SKM-1 treated with dmso at 0.1 percent for 144 hours (cell line): ENCODE data around the gene RPP25.
"Not testable (repeated sequence)": the region's sequence is repeated elsewhere in the genome, so short reads cannot be mapped to it uniquely, and the experiment has no call there.

ENCODE experiments used
- DNase-seq: peaks from one replicate; lab custom pipeline; 2025; ENCODE audit not compliant: unreplicated experiment; lab: John Stamatoyannopoulos, UW

Gene RPP25

GRCh38 chr15:74924525-74924924, 32.0 kb downstream of the RPP25 start:
- no peak for DNase-seq

DNA sequence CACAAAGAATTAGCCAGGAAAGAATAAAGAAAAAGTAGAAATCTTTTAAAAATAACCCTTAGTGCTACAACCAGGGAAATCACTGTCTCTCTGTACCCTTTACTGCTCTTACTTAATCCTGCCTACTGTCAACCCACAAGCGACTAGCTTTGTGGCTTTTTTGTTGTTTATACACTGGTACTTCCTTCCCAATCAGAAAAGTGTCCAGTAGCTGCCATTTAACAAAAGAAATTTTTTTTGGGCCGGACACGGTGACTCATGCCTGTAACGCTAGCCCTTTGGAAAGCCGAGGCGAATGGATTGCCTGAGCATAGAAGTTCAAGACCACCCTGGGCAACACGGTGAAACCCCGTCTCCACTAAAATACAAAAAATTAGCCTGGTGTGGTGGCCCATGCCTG, 36.1 kb downstream of the RPP25 start:
- no peak for DNase-seq

DNA sequence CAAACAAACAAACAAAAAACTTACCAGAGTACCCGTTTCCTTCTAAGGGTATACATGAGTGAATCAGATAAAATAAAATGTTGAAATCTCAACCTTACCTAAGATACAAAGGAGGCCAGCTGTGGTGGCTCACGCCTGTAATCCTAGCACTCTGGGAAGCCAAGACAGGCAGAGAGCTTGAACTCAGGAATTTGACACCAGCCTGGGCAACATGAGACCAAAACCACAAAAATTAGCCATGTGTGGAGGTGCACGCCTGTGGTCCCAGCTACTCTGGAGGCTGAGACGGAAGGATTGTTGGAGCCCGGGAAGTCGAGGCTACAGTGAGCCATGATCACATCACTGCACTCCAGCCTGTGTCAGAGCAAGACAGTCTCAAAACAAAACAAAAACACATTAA, 38.9 kb downstream of the RPP25 start:
- DNase-seq, result no peak

DNA sequence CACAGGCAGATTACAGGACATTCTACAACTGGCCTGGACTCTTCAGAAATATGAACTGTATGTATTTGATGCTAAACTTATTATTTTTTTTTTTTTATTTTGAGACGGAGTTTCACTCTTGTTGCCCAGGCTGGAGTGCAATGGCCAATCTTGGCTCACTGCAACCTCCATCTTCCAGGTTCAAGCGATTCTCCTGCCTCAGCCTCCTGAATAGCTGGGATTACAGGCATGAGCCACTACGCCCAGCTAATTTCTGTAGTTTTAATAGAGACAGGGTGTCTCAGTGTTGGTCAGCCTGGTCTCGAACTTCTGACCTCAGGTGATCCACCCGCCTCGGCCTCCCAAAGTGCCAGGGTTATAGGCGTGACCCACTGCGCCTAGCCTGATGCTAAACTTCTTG, 42.8 kb downstream of the RPP25 start:
- DNase-seq, result not testable (repeated sequence)

DNA sequence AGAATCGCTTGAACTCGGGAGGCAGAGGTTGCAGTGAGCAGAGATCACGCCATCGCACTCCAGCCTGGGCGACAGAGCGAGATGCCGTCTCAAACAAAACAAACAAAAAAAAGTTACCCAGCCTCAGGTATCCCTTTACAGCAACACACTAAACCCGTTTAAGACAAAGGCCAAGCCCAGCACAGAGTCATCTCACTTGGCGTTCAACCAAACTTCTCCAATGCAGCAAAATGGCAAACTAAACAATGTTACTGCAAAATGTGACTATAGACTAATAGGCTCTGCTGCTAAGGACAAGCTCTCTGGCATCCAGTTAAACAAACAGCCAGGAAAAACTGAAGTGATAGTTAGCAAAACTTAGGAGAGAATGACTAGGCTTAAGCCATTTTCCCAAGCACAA, 43.5 kb downstream of the RPP25 start:
- no peak for DNase-seq

- no peak for DNase-seq
Measured at GRCh38 chr15:74908635-74909034, 47.9 kb downstream of the RPP25 start.

DNA sequence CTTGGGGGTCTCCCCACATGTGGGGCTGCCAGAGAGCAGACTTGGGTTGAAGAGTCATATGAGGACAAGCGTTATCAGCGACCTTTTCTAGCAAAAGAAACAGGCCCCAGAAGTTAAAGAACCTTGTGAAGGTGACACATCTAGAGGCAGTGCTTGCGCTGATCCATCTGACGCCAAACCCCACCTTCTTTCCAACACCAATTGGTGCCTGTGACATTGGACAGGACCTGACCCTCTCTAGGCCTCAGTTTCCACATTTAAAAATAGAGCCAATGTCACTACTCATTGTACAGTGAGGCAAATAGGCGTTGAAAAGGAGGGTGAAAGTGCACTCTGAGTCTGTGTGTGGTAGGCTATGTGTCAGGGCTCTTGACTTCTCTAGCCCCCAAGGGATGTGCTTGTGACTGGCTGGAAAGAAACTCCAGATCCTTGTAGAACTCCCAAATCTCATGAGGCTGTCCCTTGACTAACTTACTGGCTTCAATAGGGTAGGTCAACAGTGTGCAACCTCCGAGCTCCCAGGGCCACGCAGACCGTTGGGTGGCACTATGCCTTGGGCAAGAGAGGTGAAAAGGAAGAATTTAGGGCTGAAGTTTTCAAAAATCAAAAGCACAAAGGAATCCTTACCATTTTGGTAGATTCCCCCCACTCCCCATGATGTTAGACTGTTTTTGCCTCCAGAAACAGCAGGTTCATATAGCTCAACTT, 49.3 kb downstream of the RPP25 start:
- no peak for DNase-seq

DNA sequence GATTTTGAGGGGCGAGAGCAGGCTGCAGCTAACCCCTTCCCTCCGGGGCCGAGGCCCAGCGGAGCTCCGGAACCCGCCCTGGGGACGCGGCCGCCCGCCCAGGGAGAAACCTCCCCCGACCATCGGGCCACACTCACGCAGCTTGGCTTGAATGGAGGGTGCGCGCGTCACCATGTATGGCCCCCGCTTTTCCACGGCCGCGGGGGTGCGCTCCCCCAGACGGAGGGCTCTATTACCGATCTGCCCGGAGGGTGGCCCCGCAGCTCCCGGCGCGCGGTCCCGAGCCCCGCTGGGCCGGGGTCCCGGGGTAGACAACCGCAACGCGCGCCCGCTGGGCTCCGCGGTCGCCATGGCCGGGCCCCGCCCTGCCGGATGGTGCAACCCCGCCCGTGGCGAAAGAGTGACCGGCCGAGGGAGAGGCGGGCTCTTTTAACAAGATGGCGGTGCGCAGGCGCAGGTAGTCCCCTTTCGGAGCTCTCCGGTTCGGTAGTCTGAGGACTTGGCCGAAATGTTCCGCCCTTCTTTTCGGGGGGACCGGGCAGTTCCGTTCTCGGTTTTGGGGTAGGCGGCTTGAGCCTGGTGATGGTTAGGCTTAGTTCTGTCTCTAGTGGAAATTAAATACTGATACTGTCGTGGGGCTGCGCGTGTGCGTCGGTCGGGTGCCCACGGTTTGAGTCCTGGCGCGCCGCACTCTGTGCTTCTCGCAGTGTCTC, 50.0 kb downstream of the RPP25 start, which contains the start of gene FAM219B:
Gene FAM219B (minus strand): TSS at position 402 of the 713 bp plus-strand sequence. CDS start 51 bp downstream, at position 351.
- peak; percentile 66 for DNase-seq

DNA sequence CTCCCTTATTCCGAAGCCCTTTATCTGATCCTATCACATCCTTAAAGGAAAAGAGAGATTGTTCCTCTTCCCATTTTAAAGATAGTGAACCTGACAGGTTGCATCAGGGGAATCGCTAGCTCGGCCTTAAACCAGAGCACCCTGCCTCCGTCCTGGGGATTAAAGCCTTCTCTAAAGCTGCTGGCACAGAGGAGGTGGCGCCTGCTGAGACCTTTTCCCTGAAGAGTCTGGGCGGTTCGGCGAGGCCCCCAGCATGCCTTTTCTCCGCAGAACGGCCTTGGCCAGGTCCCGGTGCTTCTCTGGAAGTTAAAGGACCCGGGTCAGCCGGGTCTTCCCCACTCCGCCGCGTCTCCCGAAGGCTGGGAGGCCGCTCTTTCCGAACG, 50.5 kb downstream of the RPP25 start:
- no peak for DNase-seq
